Muscle of leg (tissue), 11 donors: ENCODE measurements around the gene COL5A2. TPM values are rescaled to one million over a fixed set of nuclear protein-coding genes. Genes with fewer than 3 reads are reported as not detected.
A peak's percentile ranks its signal among the peaks of the same experiment; 100 is the strongest.

Experiments
- DNase-seq: peaks from one replicate; pipeline ENCODE4 v3.0.0; 2013
- H3K27ac ChIP-seq: one replicate; pipeline ENCODE4 v1.5.1; 2013; ENCODE audit warnings: mild to moderate bottlenecking, low read length, control low read depth
- H3K27me3 ChIP-seq: one replicate; pipeline ENCODE4 v1.6.1; 2013; ENCODE audit warnings: low read length; ENCODE audit not compliant: control insufficient read depth, insufficient read depth
- H3K36me3 ChIP-seq: one replicate; pipeline ENCODE4 v1.6.1; 2013; ENCODE audit warnings: low read length; ENCODE audit not compliant: control insufficient read depth, insufficient read depth
- H3K4me1 ChIP-seq: one replicate; pipeline ENCODE4 v1.6.1; 2013; ENCODE audit warnings: low read length; ENCODE audit not compliant: control insufficient read depth, insufficient read depth
- H3K4me3 ChIP-seq: one replicate; pipeline ENCODE4 v1.5.1; 2013; ENCODE audit warnings: low read length, control low read depth
- H3K9me3 ChIP-seq: replicated peaks from 2 replicates; pipeline ENCODE4 v1.6.1; 2013; ENCODE audit warnings: low read depth, low read length; ENCODE audit not compliant: control insufficient read depth
- WGBS: methylation state at CpG from one replicate; pipeline ENCODE4 v1.1.5; 2013; ENCODE audit warnings: missing lambda C conversion rate; ENCODE audit not compliant: insufficient coverage; 5-methylcytosine and 5-hydroxymethylcytosine counted together
- polyA plus RNA-seq, 8 donors: library from polyadenylated mRNA; unstranded; fragments of 120-200 nt; gene quantifications; one replicate each; pipeline versions ENCODE4 v1.2.1 to v1.2.3, GENCODE V29; 2013; ENCODE audit warnings: inconsistent platforms in 1 of 8, low replicate concordance in 1 of 8; ENCODE audit not compliant: insufficient read length in 8 of 8, insufficient read depth in 1 of 8
- total RNA-seq: library from RNA; stranded (reverse); fragments of 120-200 nt; gene quantifications from one replicate; pipeline ENCODE4 v1.2.4, GENCODE V29; 2013

COL5A2 gene
- total and polyA plus RNA-seq, 9 donors = 297 to 792 (median 487) TPM

- no CpG with 5 or more reads among the region's 4 CpGs for WGBS
- peaks cover 21% of the 10 kb centered on the region for H3K36me3 ChIP-seq
- no peaks in the 10 kb centered on the region for H3K27me3 ChIP-seq
- peak; percentile 48 for DNase-seq
- H3K27ac ChIP-seq = no peak overlapping the region
- H3K4me1 ChIP-seq = no peaks in the 10 kb centered on the region
- H3K9me3 ChIP-seq = no peaks in the 10 kb centered on the region
- no peak overlapping the region for H3K4me3 ChIP-seq
These were observed 132.2 kb downstream of the COL5A2 start for GRCh38 chr2:189047171-189047888.

DNA sequence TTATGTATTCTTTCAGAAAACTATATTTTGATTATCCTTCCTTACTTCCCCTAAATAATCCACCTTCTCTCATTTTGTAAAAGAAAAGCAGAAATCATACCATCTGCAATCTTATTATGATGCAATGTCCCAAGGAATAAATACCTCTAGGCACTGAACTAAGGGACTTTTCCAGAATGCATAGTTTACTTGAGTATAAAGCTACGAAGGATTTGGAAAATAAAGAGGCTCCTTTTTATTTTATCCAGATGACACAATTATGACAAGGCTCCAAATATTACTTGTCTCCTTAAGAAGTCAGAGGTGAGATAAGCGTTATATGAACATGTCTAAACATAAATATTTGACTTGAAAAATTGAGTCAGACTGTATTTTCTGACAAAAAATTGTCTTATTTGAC, 133.2 kb downstream of the COL5A2 start:
- no peak overlapping the region for H3K4me3 ChIP-seq
- peaks cover 22% of the 10 kb centered on the region for H3K36me3 ChIP-seq
- no peak overlapping the region for H3K27ac ChIP-seq
- no CpG with 5 or more reads among the region's 2 CpGs for WGBS
- DNase-seq = peak; percentile 73
- H3K27me3 ChIP-seq = no peaks in the 10 kb centered on the region
- no peaks in the 10 kb centered on the region for H3K9me3 ChIP-seq
- no peaks in the 10 kb centered on the region for H3K4me1 ChIP-seq

DNA sequence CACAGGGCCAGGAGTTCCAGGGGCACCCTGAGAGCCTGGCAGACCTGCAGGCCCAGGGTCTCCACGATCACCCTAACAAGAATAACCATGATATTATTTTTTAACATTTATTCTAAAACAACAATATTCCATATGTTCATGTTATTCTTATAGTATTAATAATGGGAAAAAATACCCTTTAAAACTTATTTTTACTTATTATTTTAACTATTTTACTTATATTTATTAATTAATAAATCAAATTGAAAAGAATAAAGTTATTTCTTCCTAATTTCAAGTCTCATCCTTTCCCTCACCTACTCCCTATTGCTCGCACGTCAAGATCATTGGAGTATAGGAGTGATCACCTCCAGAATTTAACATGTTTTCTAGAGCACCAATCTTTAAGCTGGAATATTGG, 133.7 kb downstream of the COL5A2 start:
- Histone ChIP-seq H3K4me3 (no peak overlapping the region), H3K27me3 (no peaks in the 10 kb centered on the region), H3K27ac (no peak overlapping the region), H3K4me1 (no peaks in the 10 kb centered on the region), H3K9me3 (no peaks in the 10 kb centered on the region), H3K36me3 (peaks cover 20% of the 10 kb centered on the region)
- no peak for DNase-seq
- no CpG with 5 or more reads among the region's 3 CpGs for WGBS

GRCh38 chr2:189037518-189037917, 142.0 kb downstream of the COL5A2 start:
- Histone ChIP-seq H3K4me1 (no peaks in the 10 kb centered on the region), H3K36me3 (peaks cover 32% of the 10 kb centered on the region), H3K27ac (no peak overlapping the region), H3K27me3 (no peaks in the 10 kb centered on the region), H3K9me3 (no peaks in the 10 kb centered on the region), H3K4me3 (no peak overlapping the region)
- WGBS = no CpG with 5 or more reads among the region's 1 CpG
- peak; percentile 71 for DNase-seq

GRCh38 chr2:189024901-189025618, 154.5 kb downstream of the COL5A2 start:
- Histone ChIP-seq H3K27me3 (no peaks in the 10 kb centered on the region), H3K9me3 (no peaks in the 10 kb centered on the region), H3K27ac (peak overlapping the region; percentile 16), H3K4me3 (no peak overlapping the region), H3K4me1 (peaks cover 6% of the 10 kb centered on the region), H3K36me3 (no peaks in the 10 kb centered on the region)
- peak; percentile 80 for DNase-seq
- WGBS = no CpG with 5 or more reads among the region's 3 CpGs

DNA sequence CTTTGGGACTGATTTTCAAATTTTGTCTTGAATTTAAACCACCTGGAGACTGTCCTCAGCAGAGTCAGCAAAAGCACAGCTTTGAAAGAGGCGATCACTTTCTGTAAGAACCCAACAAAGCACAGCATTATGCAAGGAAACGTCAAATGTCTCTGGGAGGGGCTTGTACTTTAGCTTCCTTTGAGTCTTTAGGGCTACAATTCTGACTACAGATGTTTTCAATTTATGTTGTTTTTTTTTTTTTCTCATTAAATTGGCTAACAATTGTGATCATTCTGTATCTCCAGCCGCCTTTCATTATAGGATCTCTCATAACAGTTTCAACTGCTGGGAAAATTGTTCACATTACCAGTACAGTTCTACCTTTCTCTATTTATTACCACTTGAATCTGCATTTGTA, 157.1 kb downstream of the COL5A2 start:
- Histone ChIP-seq H3K4me3 (no peak overlapping the region), H3K36me3 (no peaks in the 10 kb centered on the region), H3K9me3 (no peaks in the 10 kb centered on the region), H3K27me3 (no peaks in the 10 kb centered on the region), H3K4me1 (peaks cover 6% of the 10 kb centered on the region), H3K27ac (peak overlapping the region; percentile 97)
- 40% methylated on average over 1 of the region's 3 CpGs for WGBS
- DNase-seq = peak; percentile 97

- Histone ChIP-seq H3K36me3 (no peaks in the 10 kb centered on the region), H3K4me3 (no peak overlapping the region), H3K27me3 (no peaks in the 10 kb centered on the region), H3K27ac (peak overlapping the region; percentile 97), H3K9me3 (no peaks in the 10 kb centered on the region), H3K4me1 (peaks cover 6% of the 10 kb centered on the region)
- peak; percentile 98 for DNase-seq
- 29% methylated on average over 7 of the region's 7 CpGs for WGBS
These were observed 157.5 kb downstream of the COL5A2 start for GRCh38 chr2:189022053-189022481.

DNA sequence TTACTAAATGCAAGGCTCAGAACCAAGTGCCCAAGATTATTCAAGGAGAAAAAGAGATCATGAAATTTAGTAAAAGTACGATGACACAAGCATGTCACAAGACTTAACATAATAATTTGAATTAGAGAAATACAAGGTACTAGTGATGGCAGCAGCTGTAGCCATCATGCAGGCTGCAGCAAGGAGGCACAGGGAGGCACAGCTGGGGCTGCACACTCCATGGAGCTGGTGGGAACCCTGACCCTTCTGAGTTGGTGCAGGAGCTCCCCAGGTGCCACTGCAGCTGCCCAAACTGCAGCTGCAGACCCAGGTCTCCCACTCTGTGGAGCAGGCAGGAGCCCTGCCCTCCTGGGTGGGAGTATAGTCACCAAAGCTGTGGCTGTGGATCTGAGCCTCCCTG, 159.4 kb downstream of the COL5A2 start:
- no peak overlapping the region for H3K27ac ChIP-seq
- no CpG with 5 or more reads among the region's 1 CpG for WGBS
- H3K4me1 ChIP-seq = peaks cover 3% of the 10 kb centered on the region
- H3K9me3 ChIP-seq = no peaks in the 10 kb centered on the region
- no peaks in the 10 kb centered on the region for H3K36me3 ChIP-seq
- H3K4me3 ChIP-seq = no peak overlapping the region
- H3K27me3 ChIP-seq = no peaks in the 10 kb centered on the region
- no peak for DNase-seq

GRCh38 chr2:189018631-189019030, 160.9 kb downstream of the COL5A2 start:
- no peaks in the 10 kb centered on the region for H3K36me3 ChIP-seq
- H3K4me3 ChIP-seq = no peak overlapping the region
- H3K9me3 ChIP-seq = no peaks in the 10 kb centered on the region
- DNase-seq = no peak
- H3K27me3 ChIP-seq = no peaks in the 10 kb centered on the region
- no peak overlapping the region for H3K27ac ChIP-seq
- peaks cover 2% of the 10 kb centered on the region for H3K4me1 ChIP-seq

DNA sequence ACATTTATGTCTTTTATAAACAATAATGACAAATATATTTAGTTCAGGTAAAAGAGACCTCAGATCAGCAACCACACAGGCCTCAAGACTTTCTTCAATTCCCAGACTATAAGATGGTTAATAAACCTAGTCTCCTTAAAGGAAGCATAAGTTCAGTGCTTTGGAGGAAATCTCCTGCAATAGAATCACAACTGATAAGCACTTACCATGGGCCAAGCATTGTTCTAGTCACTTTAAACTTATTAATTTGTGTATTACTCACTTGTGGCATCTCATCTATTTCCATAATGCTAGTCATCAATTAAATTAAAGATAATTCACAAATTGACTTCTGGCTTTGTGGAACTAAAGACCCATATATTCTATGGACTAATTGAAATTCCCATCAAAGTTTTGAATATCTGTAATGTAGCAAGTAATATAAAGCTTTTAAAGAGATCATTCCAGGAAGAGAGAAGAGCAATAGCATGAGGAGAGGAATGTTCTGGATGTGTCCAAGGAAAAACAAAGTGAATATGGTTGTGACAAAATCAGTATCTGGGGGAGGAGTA, 163.2 kb downstream of the COL5A2 start:
- no peak overlapping the region for H3K4me3 ChIP-seq
- H3K27ac ChIP-seq = peak overlapping the region; percentile 16
- H3K36me3 ChIP-seq = peaks cover 2% of the 10 kb centered on the region
- no peaks in the 10 kb centered on the region for H3K9me3 ChIP-seq
- H3K4me1 ChIP-seq = no peaks in the 10 kb centered on the region
- no peak for DNase-seq
- no peaks in the 10 kb centered on the region for H3K27me3 ChIP-seq
